Lung (tissue), 12 donors: ENCODE measurements around the gene PLA2G6. TPM values are rescaled to one million over a fixed set of nuclear protein-coding genes. Genes with fewer than 3 reads are reported as not detected.
"Not testable (repeated sequence)": the region's sequence is repeated elsewhere in the genome, so short reads cannot be mapped to it uniquely, and the experiment has no call there.

Source experiments
- ATAC-seq: fragments of 200-7000 bp; cut with Tn5 transposase; one replicate; pipeline ENCODE4 v1.9.1; 2020; ENCODE audit warnings: moderate number of reproducible peaks; ENCODE audit not compliant: insufficient read depth, low FRiP score
- DNase-seq, 3 donors: peaks; one replicate each; pipeline ENCODE4 v3.0.0-alpha.2; 2013 to 2017
- H3K27ac ChIP-seq, 2 donors: one replicate each; pipeline ENCODE4 v1.5.1; 2013; ENCODE audit warnings: mild to moderate bottlenecking in 2 of 2, moderate library complexity in 2 of 2, control low read depth in 1 of 2, inconsistent platforms in 1 of 2, low read depth in 1 of 2, low read length in 1 of 2
- H3K27me3 ChIP-seq, 3 donors: one replicate each; pipeline ENCODE4 v1.5.1; 2013; ENCODE audit warnings: low read length in 2 of 3; ENCODE audit not compliant: control insufficient read depth in 3 of 3, insufficient read depth in 3 of 3
- H3K36me3 ChIP-seq, 4 donors: one replicate each; pipeline ENCODE4 v1.5.1; 2013; ENCODE audit warnings: low read length in 4 of 4, mild to moderate bottlenecking in 1 of 4, moderate library complexity in 1 of 4; ENCODE audit not compliant: control insufficient read depth in 4 of 4, insufficient read depth in 4 of 4
- H3K4me1 ChIP-seq, 5 donors: one replicate each; pipeline ENCODE4 v1.5.1; 2013; ENCODE audit warnings: low read length in 5 of 5, mild to moderate bottlenecking in 2 of 5, moderate library complexity in 1 of 5; ENCODE audit not compliant: control insufficient read depth in 5 of 5, insufficient read depth in 5 of 5
- H3K4me3 ChIP-seq: one replicate; pipeline ENCODE4 v1.5.1; 2013; ENCODE audit warnings: mild to moderate bottlenecking, control low read depth, moderate library complexity
- H3K9ac ChIP-seq, 2 donors: one replicate each; pipeline ENCODE4 v1.5.1; 2013; ENCODE audit warnings: low read length in 2 of 2, control low read depth in 1 of 2; ENCODE audit not compliant: insufficient read depth in 1 of 2
- H3K9me3 ChIP-seq, 4 donors: one replicate each; pipeline ENCODE4 v1.5.1; 2013; ENCODE audit warnings: low read length in 3 of 4, mild to moderate bottlenecking in 1 of 4, moderate library complexity in 1 of 4; ENCODE audit not compliant: control insufficient read depth in 4 of 4, insufficient read depth in 3 of 4
- WGBS, 2 donors: extraction: QIAGEN DNeasy Blood & Tissue Kit; methylation state at CpG; one replicate each; pipeline ENCODE4 v1.1.7; 2013; 5-methylcytosine and 5-hydroxymethylcytosine counted together
- polyA plus RNA-seq, 2 donors: library from polyadenylated mRNA; stranded (reverse); fragments of 200-250 nt; gene quantifications; one replicate each; pipeline ENCODE4 v1.2.1, GENCODE V29; 2013
- total RNA-seq, 2 donors: library from RNA; depleted of rRNA in 1 of 2; stranded (reverse); fragments of >200 nt in 1 of 2; gene quantifications; one replicate each; pipeline ENCODE4 v1.2.1, GENCODE V29; 2014 to 2021
- TF ChIP-seq, protein P1 (sequence below): IDR thresholded peaks from 2 replicates; pipeline ENCODE4 v1.5.1; 2012; ENCODE audit warnings: mild to moderate bottlenecking; ENCODE audit errors: control extremely low read depth, extremely low read depth
- donor health status: control.
- donor health status: control.
- donor health status: Bipolar disorder and iron deficiency.
- donor health status: healthy.
- donor health status: DM: yes; HTN: yes; CAD: no.

PLA2G6 gene
- total and polyA plus RNA-seq, 4 donors: 11.9 to 73.5 (median 37.3) TPM

DNA sequence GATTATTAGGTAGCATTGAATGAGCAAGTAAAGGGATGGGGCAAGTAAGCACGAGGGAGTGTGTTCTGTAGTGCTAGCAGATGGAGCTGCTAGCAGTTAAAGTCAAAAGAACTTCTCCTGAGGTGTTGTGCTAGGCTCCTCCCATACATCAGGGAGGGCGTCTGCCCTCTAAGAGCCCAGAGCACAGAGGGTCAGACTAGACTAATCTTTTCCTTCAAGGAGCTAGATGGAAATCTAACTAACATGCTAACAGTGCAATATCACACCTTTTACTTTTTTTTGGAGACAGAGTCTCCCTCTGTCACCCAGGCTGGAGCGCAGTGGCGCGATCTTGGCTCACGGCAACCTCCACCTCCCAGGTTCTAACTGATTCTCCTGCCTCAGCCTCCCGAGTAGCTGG lies 3.2 kb upstream of the PLA2G6 start:
- ATAC-seq (no peak), DNase-seq (no peak)
- TF ChIP-seq, protein P1, sequence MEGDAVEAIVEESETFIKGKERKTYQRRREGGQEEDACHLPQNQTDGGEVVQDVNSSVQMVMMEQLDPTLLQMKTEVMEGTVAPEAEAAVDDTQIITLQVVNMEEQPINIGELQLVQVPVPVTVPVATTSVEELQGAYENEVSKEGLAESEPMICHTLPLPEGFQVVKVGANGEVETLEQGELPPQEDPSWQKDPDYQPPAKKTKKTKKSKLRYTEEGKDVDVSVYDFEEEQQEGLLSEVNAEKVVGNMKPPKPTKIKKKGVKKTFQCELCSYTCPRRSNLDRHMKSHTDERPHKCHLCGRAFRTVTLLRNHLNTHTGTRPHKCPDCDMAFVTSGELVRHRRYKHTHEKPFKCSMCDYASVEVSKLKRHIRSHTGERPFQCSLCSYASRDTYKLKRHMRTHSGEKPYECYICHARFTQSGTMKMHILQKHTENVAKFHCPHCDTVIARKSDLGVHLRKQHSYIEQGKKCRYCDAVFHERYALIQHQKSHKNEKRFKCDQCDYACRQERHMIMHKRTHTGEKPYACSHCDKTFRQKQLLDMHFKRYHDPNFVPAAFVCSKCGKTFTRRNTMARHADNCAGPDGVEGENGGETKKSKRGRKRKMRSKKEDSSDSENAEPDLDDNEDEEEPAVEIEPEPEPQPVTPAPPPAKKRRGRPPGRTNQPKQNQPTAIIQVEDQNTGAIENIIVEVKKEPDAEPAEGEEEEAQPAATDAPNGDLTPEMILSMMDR: no peak
- WGBS, 2 donors: 76 to 84% methylated on average over 7 of the region's 7 CpGs
- H3K36me3 ChIP-seq: no peaks in the 10 kb centered on the region
- no peaks in the 10 kb centered on the region for H3K27me3 ChIP-seq
- peaks cover 0 to 17% (median 12%) of the 10 kb centered on the region in 5 donors for H3K4me1 ChIP-seq
- H3K9me3 ChIP-seq: no peaks in the 10 kb centered on the region
- no peak overlapping the region for H3K27ac ChIP-seq
- H3K4me3 ChIP-seq: no peak overlapping the region
- H3K9ac ChIP-seq: no peak overlapping the region

DNA sequence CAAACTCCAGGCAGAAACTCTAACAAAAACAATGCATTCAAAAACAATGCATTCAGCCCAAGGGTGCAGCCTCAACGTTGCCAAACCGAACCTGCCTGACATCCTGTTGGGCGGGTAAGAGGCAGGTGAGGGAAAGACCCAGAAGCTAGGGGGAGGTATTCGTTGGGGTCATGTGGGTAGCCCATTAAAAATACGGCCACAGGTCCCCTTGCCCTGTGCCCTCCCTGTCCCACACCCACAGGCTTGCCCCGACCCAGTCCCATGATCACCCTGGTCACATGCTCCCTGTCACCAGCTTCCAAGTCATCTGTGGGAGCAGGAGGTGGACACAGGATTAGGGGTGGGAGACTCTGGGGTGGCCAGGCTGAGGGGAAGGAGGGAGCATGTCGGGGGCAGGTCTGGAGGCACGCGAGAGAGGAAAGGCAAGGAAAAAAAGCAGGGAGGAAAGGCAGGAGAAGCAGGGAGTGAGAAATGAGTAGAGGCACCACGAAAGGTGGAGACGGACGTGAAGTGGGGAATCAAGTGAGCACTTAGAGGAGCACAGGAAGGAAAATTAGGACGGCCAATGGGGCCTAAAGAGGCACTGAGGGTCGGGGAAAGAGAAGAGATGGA lies 683 bp downstream of the PLA2G6 start:
- peaks cover 0 to 23% (median 9%) of the 10 kb centered on the region in 5 donors for H3K4me1 ChIP-seq
- peak; percentile 22 for ATAC-seq
- 4 to 8% methylated on average over 14 of the region's 14 CpGs for WGBS, 2 donors

DNA sequence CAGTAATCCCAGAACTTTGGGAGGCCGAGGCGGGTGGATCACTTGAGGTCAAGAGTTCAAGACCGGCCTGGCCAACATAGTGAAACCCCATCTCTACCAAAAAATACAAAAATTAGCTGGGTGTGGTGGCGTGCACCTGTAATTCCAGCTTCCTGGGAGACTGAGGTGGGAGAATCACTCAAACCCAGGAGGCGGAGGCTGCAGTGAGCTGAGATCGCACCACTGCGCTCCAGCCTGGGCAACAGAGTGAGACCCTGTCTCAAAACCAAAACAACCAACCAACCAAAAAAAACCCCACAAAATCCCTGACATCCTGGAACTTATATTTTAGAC lies 3.1 kb downstream of the PLA2G6 start:
- not testable (repeated sequence) for H3K4me3 ChIP-seq, H3K27me3 ChIP-seq, H3K9me3 ChIP-seq, ATAC-seq, DNase-seq, H3K9ac ChIP-seq, H3K36me3 ChIP-seq
- peak overlapping the region; percentile 84 to 88 for H3K27ac ChIP-seq
- peaks cover 7 to 24% (median 15%) of the 10 kb centered on the region in 5 donors for H3K4me1 ChIP-seq
- WGBS, 2 donors: 97 to 98% methylated on average over 7 of the region's 7 CpGs

More for the DNA sequence above, 683 bp downstream of the PLA2G6 start:
- DNase-seq: peak in 1 of 3 donors; percentile 22
- Histone ChIP-seq H3K9ac (peak overlapping the region; percentile 85 to 92), H3K4me3 (peak overlapping the region; percentile 59), H3K9me3 (no peaks in the 10 kb centered on the region), H3K27ac (peak overlapping the region; percentile 89 to 95), H3K27me3 (no peaks in the 10 kb centered on the region), H3K36me3 (no peaks in the 10 kb centered on the region)
- TF ChIP-seq, protein P1: no peak

DNA sequence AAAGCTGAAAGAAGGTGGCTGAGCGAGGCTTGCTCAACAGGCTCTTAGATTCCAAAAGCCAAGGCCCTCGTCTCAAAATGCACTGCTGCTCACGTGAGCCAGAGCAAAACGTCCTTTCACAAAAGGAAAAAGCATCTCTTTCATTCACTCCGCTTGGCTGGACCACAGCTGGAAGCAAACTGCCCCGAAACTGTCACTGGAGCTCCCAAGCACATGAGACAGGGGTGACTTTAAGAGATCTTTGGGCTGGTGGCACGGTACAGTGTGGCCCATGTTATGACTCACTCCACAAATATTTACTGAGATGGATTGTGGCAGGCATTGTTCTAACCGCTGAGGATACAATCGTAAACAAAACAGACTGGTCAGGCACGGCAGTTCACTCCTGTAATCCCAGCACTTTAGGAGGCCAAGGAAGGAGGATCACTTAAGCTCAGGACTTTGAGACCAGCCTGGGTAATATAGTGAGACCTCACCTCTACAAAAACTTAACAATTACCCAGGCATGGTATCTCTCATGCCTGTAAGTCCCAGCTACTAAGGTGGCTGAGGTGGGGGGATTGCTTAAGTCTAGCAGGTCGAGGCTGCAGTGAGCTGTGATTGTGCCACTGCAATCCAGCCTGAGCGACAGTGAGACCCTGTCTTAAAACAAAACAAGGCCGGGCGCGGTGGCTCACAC lies 3.6 kb downstream of the PLA2G6 start:
- no peak for ATAC-seq
- Histone ChIP-seq H3K4me1 (peaks cover 10 to 29% (median 15%) of the 10 kb centered on the region in 5 donors), H3K27ac (peak overlapping the region; percentile 84 to 88), H3K4me3 (no peak overlapping the region), H3K36me3 (no peaks in the 10 kb centered on the region), H3K27me3 (no peaks in the 10 kb centered on the region), H3K9me3 (no peaks in the 10 kb centered on the region), H3K9ac (no peak overlapping the region)
- DNase-seq: peak; percentile 17 to 67 (median 52)
- WGBS, 2 donors: 52 to 71% methylated on average over 15 of the region's 15 CpGs
- TF ChIP-seq, protein P1: no peak

DNA sequence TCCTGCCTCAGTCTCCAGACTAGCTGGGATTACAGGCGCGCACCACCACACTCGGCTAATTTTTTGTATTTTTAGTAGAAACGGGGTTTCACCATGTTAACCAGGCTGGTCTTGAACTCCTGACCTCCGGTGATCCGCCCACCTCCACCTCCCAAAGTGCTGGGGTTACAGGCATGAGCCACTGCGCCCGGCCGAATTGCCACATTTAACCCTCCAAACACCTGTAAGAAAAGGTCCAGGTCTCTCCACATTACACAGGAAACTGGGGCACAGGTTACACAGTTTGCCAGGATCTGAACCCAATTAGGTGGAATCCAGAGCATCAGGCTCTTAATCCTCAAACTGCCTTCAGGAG lies 4.1 kb downstream of the PLA2G6 start:
- peaks cover 10 to 34% (median 15%) of the 10 kb centered on the region in 5 donors for H3K4me1 ChIP-seq
- not testable (repeated sequence) for H3K9me3 ChIP-seq, ATAC-seq, H3K36me3 ChIP-seq, H3K9ac ChIP-seq, H3K4me3 ChIP-seq, H3K27me3 ChIP-seq, DNase-seq
- 81 to 85% methylated on average over 9 of the region's 9 CpGs for WGBS, 2 donors
- peak overlapping the region; percentile 84 to 88 for H3K27ac ChIP-seq
